Chondrocyte (in vitro differentiated cells): Measurements from ENCODE around the gene RNF2. TPM values are rescaled to one million over a fixed set of nuclear protein-coding genes. Genes with fewer than 3 reads are reported as not detected.
A peak's percentile ranks its signal among the peaks of the same experiment; 100 is the strongest.
"Not testable (repeated sequence)": the region's sequence is repeated elsewhere in the genome, so short reads cannot be mapped to it uniquely, and the experiment has no call there.

ENCODE experiments used
- DNase-seq: peaks from one replicate; pipeline ENCODE4 v3.0.0; 2021; ENCODE audit warnings: mixed read lengths, low spot score
- H3K27ac Mint-ChIP-seq: one replicate; pipeline ENCODE4 v1.8.0; 2021; ENCODE audit warnings: mild to moderate bottlenecking, moderate library complexity, mixed read lengths; ENCODE audit not compliant: unreplicated experiment
- H3K27me3 Mint-ChIP-seq: 2 replicates; pipeline ENCODE4 v1.8.0; 2021; ENCODE audit warnings: low read depth, mixed read lengths
- H3K36me3 Mint-ChIP-seq: 2 replicates; pipeline ENCODE4 v1.8.0; 2021; ENCODE audit warnings: low read depth, mixed read lengths
- H3K4me1 Mint-ChIP-seq: 2 replicates; pipeline ENCODE4 v1.8.0; 2021; ENCODE audit warnings: low read depth, mild to moderate bottlenecking, mixed read lengths
- H3K4me3 Mint-ChIP-seq: one replicate; pipeline ENCODE4 v1.8.0; 2021; ENCODE audit warnings: mild to moderate bottlenecking, moderate library complexity, mixed read lengths; ENCODE audit not compliant: unreplicated experiment
- H3K9me3 Mint-ChIP-seq: 2 replicates; pipeline ENCODE4 v1.8.0; 2021; ENCODE audit warnings: low read depth, mixed read lengths
- long read RNA-seq: library from polyadenylated mRNA; stranded (forward); transcript quantifications from one replicate; pipeline ENCODE4 v2.0.0, GENCODE V29; 2021
- total RNA-seq: library from RNA; stranded (reverse); gene quantifications from 3 replicates; pipeline ENCODE4 v1.2.1, GENCODE V29; 2021
- TF ChIP-seq, protein P1 (sequence below): fragments of 200-600 bp; sonication (generic); IDR thresholded peaks from 2 replicates; pipeline ENCODE4 v1.5.0; 2021; ENCODE audit warnings: antibody characterized with exemption, mild to moderate bottlenecking, moderate library complexity

RNF2 gene
- total RNA-seq = 22.4 to 25.1 TPM (median 23.2 TPM) in 3 replicates
- long read RNA-seq, transcript RNF2-202 (7 exons, 3,606 nt) = major isoform, 25 of 34 reads
- long read RNA-seq, partial matches to known transcripts = 2 of 34 reads
- long read RNA-seq, other reads (novel, unspliced or antisense) = 5 of 34 reads

DNA sequence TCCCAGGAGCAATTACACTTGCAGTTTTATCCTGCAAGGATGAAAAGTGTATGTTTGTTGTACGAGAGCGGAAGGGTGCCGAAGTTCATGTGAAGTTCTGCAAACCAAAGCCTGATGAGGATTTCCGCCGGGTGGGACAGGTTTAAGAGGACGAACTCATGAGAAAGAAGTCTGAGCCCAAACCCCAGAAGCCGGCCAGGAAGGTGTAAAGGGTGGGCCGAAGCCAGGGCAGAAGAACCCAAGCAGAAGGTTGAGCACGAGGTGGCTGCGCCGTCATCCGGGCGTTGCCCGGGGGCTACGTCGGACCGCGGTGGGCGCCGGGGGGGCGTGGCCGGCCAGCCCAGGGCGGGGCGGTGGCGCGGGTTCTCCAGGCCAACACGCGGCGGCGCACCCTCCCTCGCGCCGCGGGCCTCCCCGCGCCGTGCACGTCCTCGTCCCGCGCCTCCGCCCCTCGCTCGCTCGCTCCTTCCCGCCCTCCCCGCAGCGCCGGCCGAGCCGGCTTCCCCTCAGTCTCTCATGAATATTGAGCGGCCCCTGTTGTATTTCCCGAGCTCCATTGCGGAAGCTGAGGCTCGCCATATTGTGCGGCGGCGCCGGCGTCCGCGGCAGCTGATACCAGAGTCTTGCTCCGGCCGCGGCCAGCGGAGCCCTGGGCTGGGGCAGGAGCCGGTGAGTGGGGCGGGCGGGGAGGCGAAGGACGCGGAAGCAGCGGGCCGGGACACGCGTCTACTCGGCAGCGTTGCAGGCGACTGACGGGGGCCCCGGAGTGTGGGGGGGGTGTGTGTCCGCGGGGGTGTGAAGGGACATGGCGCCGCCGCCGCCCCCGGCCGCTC is at the start of gene RNF2:
Gene RNF2, plus strand, starts transcription at position 578 of the 833 bp plus-strand sequence. CDS start 41,996 bp downstream, outside the sequence.
- peaks cover 30% of the 10 kb centered on the region for H3K4me1 Mint-ChIP-seq

GRCh38 chr1:184999974-185000373 is 45.4 kb upstream of the RNF2 start:
- peaks cover 14% of the 10 kb centered on the region for H3K27me3 Mint-ChIP-seq
- H3K9me3 Mint-ChIP-seq = peaks cover 10% of the 10 kb centered on the region
- not testable (repeated sequence) for H3K4me3 Mint-ChIP-seq, DNase-seq, H3K36me3 Mint-ChIP-seq, H3K4me1 Mint-ChIP-seq, H3K27ac Mint-ChIP-seq

More for the DNA sequence above, at the start of gene RNF2:
- no peaks in the 10 kb centered on the region for H3K36me3 Mint-ChIP-seq
- peak; percentile 91 for DNase-seq
- H3K27ac Mint-ChIP-seq = peak within 1 kb of the TSS; percentile 79
- TF ChIP-seq, protein P1, sequence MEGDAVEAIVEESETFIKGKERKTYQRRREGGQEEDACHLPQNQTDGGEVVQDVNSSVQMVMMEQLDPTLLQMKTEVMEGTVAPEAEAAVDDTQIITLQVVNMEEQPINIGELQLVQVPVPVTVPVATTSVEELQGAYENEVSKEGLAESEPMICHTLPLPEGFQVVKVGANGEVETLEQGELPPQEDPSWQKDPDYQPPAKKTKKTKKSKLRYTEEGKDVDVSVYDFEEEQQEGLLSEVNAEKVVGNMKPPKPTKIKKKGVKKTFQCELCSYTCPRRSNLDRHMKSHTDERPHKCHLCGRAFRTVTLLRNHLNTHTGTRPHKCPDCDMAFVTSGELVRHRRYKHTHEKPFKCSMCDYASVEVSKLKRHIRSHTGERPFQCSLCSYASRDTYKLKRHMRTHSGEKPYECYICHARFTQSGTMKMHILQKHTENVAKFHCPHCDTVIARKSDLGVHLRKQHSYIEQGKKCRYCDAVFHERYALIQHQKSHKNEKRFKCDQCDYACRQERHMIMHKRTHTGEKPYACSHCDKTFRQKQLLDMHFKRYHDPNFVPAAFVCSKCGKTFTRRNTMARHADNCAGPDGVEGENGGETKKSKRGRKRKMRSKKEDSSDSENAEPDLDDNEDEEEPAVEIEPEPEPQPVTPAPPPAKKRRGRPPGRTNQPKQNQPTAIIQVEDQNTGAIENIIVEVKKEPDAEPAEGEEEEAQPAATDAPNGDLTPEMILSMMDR = peak; percentile 39
- no peaks in the 10 kb centered on the region for H3K27me3 Mint-ChIP-seq
- no peaks in the 10 kb centered on the region for H3K9me3 Mint-ChIP-seq
- peak within 1 kb of the TSS; percentile 90 for H3K4me3 Mint-ChIP-seq

GRCh38 chr1:185001312-185001880 is 44.0 kb upstream of the RNF2 start:
- not testable (repeated sequence) for H3K27ac Mint-ChIP-seq, H3K9me3 Mint-ChIP-seq, DNase-seq, H3K36me3 Mint-ChIP-seq, H3K4me3 Mint-ChIP-seq, H3K4me1 Mint-ChIP-seq
- H3K27me3 Mint-ChIP-seq = peaks cover 13% of the 10 kb centered on the region

- DNase-seq = no peak
- Mint-ChIP-seq H3K4me1 (no peaks in the 10 kb centered on the region), H3K9me3 (no peaks in the 10 kb centered on the region), H3K4me3 (no peak overlapping the region), H3K27me3 (peaks cover 11% of the 10 kb centered on the region), H3K36me3 (no peaks in the 10 kb centered on the region), H3K27ac (no peak overlapping the region)
- TF ChIP-seq, protein P1 = no peak
Observed at GRCh38 chr1:185008838-185009237, 36.5 kb upstream of the RNF2 start.

- no peak for DNase-seq
- Mint-ChIP-seq H3K4me1 (no peaks in the 10 kb centered on the region), H3K4me3 (no peak overlapping the region), H3K9me3 (no peaks in the 10 kb centered on the region), H3K27ac (no peak overlapping the region), H3K36me3 (no peaks in the 10 kb centered on the region), H3K27me3 (peaks cover 10% of the 10 kb centered on the region)
- TF ChIP-seq, protein P1 = no peak
Observed at GRCh38 chr1:185010361-185010760, 35.0 kb upstream of the RNF2 start.

DNA sequence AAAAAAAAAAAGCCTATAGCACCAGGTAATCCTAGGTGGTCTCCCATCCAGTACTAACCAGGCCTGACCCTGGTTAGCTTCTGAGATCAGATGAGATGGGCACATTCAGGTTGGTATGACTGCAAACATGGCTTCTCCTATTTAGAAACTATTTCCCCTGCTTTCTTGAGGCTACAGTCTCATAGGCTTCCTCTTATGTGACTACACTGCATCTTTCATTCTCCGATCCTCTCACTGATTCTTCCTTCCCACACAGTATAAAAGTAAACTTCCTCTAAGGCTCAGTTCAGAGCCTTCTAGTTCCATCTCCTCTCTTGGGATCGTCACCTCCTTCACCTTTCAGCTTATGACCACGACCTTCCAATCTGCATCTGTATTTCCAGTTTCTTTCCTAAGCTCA is 30.4 kb upstream of the RNF2 start:
- no peak for DNase-seq
- no peak overlapping the region for H3K27ac Mint-ChIP-seq
- no peaks in the 10 kb centered on the region for H3K36me3 Mint-ChIP-seq
- H3K4me3 Mint-ChIP-seq = no peak overlapping the region
- TF ChIP-seq, protein P1 = no peak
- H3K27me3 Mint-ChIP-seq = peaks cover 5% of the 10 kb centered on the region
- peaks cover 4% of the 10 kb centered on the region for H3K4me1 Mint-ChIP-seq
- no peaks in the 10 kb centered on the region for H3K9me3 Mint-ChIP-seq
